GM19468 (cell line): Measurements from ENCODE around the gene DCUN1D3.
"Not testable (repeated sequence)": the region's sequence is repeated elsewhere in the genome, so short reads cannot be mapped to it uniquely, and the experiment has no call there.

ENCODE experiments used
- ATAC-seq: cut with Tn5 transposase; IDR thresholded peaks from one replicate; pipeline ENCODE4 v1.9.1; 2021; ENCODE audit warnings: mild to moderate bottlenecking, moderate library complexity, moderate number of reproducible peaks; ENCODE audit not compliant: unreplicated experiment; ENCODE audit errors: extremely low read depth

DCUN1D3 gene, protein sequence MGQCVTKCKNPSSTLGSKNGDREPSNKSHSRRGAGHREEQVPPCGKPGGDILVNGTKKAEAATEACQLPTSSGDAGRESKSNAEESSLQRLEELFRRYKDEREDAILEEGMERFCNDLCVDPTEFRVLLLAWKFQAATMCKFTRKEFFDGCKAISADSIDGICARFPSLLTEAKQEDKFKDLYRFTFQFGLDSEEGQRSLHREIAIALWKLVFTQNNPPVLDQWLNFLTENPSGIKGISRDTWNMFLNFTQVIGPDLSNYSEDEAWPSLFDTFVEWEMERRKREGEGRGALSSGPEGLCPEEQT

GRCh38 chr16:20900299-20901067 lies at the start of gene DCUN1D3, which contains the start of gene LYRM1:
DCUN1D3 (minus strand) TSS chr16:20900358; CDS start chr16:20862538, 37,820 bp downstream.
LYRM1 (plus strand) TSS chr16:20900771; CDS start chr16:20915556, 14,785 bp downstream.
- ATAC-seq: peak; percentile 36

DNA sequence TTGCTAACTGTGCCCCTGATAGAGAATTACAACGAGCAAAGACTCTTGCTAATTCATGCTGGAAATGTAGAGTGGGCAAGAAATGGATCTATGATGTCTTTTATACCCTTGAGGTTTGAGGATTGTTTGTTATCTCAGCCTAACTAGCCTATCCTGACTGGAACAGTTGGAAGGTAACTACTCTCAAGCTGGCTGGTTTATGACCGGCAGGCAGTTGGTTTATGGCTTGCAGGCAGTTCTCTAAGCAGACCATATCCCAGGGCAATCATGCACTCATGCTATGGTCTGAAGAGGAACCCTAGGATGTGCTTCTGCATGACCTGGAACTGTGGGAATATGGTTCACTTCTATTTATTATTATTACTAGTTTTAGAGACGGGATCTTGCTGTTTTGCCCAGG lies 49.5 kb upstream of the DCUN1D3 start:
- no peak for ATAC-seq

DNA sequence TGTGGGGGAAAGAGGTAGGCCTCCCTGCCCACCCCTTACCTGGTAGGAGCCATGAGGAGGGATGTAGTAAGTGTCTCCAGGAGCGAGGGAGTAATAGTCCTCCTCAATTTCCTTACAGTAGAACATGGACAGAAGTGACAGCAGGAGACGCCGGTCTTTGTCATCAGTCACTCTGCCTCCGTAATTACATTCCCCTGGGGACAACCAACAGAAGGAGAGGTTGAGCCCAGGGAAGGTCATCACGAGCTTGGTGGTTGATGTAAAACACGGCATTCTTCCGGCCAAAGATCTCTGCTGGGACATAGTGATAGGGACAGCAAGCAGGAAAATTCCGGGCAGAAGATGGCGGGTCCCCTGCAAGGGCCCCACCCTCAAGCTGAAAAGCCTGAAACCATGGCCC lies 48.3 kb upstream of the DCUN1D3 start:
- ATAC-seq: no peak

DNA sequence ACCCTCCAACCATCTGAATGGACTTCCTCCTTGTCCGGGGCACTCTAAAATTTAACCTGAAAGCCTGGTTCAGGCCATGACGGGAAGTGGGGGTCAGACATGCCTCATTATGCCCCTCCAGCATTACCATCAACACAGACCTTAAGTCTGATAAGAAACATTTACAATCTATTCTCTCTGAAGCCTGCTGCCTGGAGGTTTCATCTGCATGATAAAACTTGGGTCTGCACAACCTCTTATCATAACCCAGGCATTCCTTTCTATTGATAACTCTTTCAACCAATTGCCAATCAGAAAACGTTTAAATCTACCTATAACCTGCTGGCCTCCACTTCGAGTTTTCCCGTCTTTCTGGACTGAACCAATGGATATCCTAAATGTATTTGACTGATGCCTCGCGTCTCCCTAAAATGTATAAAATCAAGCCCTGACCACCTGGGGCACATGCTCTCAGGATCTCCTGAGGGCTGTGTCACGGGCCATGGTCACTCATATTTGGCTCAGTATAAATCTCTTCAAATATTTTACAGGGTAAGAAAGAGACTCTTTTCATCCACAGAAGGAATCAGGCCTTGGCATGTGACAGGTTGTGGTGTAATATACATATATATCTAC lies 46.0 kb upstream of the DCUN1D3 start:
- ATAC-seq: no peak

DNA sequence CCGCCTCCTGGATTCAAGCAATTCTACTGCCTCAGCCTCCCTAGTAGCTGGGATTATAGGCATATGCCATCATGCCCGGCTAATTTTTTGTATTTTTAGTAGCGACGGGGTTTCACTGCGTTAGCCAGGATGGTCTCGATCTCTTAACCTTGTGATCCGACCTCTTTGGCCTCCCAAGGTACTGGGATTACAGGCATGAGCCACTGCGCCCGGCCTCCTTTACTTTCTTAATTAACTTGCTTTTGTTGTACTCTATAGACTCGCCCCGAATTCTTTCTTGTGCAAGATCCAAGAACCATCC lies 45.4 kb upstream of the DCUN1D3 start:
- not testable (repeated sequence) for ATAC-seq

- no peak for ATAC-seq
These were observed 44.9 kb upstream of the DCUN1D3 start for GRCh38 chr16:20944861-20945574.

- no peak for ATAC-seq
These were observed 42.1 kb upstream of the DCUN1D3 start for GRCh38 chr16:20942256-20942655.

DNA sequence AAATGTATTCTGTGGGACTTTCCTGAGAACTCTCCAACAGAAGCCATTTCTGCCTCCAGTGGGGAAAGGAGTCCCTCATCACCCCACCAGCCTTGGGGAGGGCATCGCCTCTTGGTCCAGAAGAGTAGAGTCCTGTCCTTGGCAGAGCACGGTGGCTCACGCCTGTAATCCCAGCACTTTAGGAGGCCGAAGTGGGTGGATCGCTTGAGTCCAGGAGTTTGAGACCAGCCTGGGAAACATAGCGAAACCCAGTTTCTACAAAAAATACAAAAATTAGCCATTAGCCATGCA lies 41.4 kb upstream of the DCUN1D3 start:
- ATAC-seq: no peak

- no peak for ATAC-seq
These were observed 40.9 kb upstream of the DCUN1D3 start for GRCh38 chr16:20940871-20941635.

DNA sequence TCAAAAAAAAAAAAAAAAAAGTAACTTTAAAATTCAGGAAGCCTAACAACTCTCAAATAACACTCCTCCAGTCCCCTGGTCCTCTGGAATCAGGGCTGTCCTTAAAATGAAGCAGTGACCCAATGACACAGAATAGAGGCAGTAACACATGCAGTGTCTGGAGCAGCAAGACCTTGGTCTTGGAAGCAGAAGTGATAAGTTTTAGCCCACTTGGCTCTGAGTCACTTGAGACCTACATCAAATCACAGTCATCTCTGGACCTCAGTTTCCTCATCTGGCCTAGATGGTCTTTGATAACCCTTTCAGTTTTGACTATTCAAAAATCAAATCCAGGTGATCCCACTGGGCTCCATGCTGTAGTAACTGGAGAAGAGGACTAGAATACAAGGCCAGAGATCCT lies 39.5 kb upstream of the DCUN1D3 start:
- ATAC-seq: no peak

DNA sequence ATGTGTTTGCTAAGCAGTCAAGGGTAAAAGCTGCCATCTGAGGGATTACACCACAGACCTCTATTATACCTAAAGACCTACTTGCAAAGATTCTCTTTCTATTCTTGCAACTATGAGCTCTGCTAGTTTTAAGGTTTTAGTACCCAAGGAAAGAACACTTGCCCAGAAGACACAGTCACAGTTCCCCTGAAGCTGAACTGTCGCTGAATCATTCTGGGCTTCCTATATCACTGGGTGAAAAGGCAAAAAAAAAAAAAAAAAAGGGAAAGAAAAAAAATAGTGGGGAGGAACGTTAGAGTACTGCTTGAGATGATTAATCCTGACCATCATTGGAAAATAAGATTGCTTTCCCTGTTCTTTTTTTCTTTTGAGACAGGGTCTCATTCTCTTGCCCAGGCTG lies 38.3 kb upstream of the DCUN1D3 start:
- no peak for ATAC-seq

DNA sequence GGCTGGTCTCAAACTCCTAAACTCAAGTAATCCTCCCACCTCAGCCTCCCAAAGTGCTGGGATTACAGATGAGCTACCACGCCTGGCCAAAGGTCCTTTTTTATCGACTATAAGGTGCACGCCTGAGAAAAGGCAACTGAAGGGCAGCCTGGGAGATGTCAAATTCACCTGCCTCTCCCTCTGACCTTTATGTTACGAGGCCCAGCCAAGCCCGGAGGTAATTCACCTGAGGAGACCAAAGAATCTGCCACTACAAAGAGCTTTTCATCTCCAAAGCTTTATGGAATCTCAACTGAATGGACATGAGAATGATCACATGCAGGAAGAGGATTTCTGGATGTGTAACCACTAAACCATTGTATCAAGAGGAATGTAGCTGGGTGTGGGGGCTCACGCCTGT lies 37.6 kb upstream of the DCUN1D3 start:
- ATAC-seq: no peak

- no peak for ATAC-seq
These were observed 33.4 kb upstream of the DCUN1D3 start for GRCh38 chr16:20933589-20933988.

GRCh38 chr16:20931066-20931600 lies 31.0 kb upstream of the DCUN1D3 start:
- ATAC-seq: no peak

GRCh38 chr16:20930365-20930690 lies 30.2 kb upstream of the DCUN1D3 start:
- no peak for ATAC-seq

GRCh38 chr16:20929676-20930364 lies 29.7 kb upstream of the DCUN1D3 start:
- not testable (repeated sequence) for ATAC-seq

GRCh38 chr16:20928774-20929411 lies 28.7 kb upstream of the DCUN1D3 start:
- no peak for ATAC-seq

- no peak for ATAC-seq
These were observed 25.6 kb upstream of the DCUN1D3 start for GRCh38 chr16:20925751-20926150.

DNA sequence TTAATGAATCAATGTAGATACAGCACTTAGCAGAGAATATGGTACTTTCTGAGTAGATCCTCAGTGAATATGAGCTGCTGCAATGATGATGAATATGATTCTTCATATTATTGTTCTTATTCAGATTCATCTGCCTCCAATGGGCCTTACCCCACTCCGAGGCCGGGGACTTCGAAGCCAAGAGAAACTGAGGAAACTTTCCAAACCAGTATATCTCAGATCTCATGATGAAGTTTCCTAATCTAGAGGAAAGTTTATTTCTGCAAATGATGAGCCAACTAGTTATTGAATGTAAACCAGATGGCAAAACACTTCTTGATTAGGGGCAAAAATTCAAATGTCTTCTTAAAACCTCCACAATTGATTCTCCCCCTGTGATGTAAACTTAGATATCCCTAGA lies 23.7 kb upstream of the DCUN1D3 start:
- ATAC-seq: no peak
